ENCODE data around the gene CYP27B1.

Gene CYP27B1

GRCh38 chr12:57745485-57745881 is 21.4 kb downstream of the CYP27B1 start:
- Histone ChIP-seq H3K4me1 (ENCODE audit: control insufficient read depth, insufficient read depth, low read length) (peaks cover 18% of the 10 kb centered on the region), H3K9me3 (ENCODE audit: control insufficient read depth, low read length) (no peaks in the 10 kb centered on the region), H3K9ac (ENCODE audit: low read length) (peak overlapping the region; percentile 98), H3K4me3 (ENCODE audit: low read length) (peak overlapping the region; percentile 98), H3K27me3 (replicated peaks; ENCODE audit: control insufficient read depth, insufficient read depth, low read length) (peaks cover 12% of the 10 kb centered on the region), H3K36me3 (ENCODE audit: control insufficient read depth, insufficient read depth, low read length, severe bottlenecking) (peaks cover 41% of the 10 kb centered on the region)
- no peak for DNase-seq (ENCODE audit: low read depth)

GRCh38 chr12:57744777-57745484 is 21.9 kb downstream of the CYP27B1 start, which contains the start of gene TSPAN31:
Gene TSPAN31, plus strand, starts transcription at chr12:57745039. Its CDS starts 116 bp downstream, at chr12:57745155.
- DNase-seq (ENCODE audit: low read depth) = peak; percentile 99
- Histone ChIP-seq H3K9me3 (ENCODE audit: control insufficient read depth, low read length) (no peaks in the 10 kb centered on the region), H3K36me3 (ENCODE audit: control insufficient read depth, insufficient read depth, low read length, severe bottlenecking) (peaks cover 36% of the 10 kb centered on the region), H3K4me3 (ENCODE audit: low read length) (peak within 1 kb of the TSS; percentile 98), H3K27me3 (replicated peaks; ENCODE audit: control insufficient read depth, insufficient read depth, low read length) (peaks cover 17% of the 10 kb centered on the region), H3K4me1 (ENCODE audit: control insufficient read depth, insufficient read depth, low read length) (peaks cover 17% of the 10 kb centered on the region), H3K9ac (ENCODE audit: low read length) (peak within 1 kb of the TSS; percentile 98)

- H3K36me3 ChIP-seq (ENCODE audit: control insufficient read depth, insufficient read depth, low read length, severe bottlenecking) = peaks cover 33% of the 10 kb centered on the region
- peaks cover 23% of the 10 kb centered on the region for H3K27me3 ChIP-seq (replicated peaks; ENCODE audit: control insufficient read depth, insufficient read depth, low read length)
- peak overlapping the region; percentile 98 for H3K4me3 ChIP-seq (ENCODE audit: low read length)
- H3K9ac ChIP-seq (ENCODE audit: low read length) = peak overlapping the region; percentile 98
- peaks cover 17% of the 10 kb centered on the region for H3K4me1 ChIP-seq (ENCODE audit: control insufficient read depth, insufficient read depth, low read length)
- no peaks in the 10 kb centered on the region for H3K9me3 ChIP-seq (ENCODE audit: control insufficient read depth, low read length)
- peak; percentile 93 for DNase-seq (ENCODE audit: low read depth)
Observed at GRCh38 chr12:57744194-57744776, 22.6 kb downstream of the CYP27B1 start.

- Histone ChIP-seq H3K4me3 (ENCODE audit: low read length) (peak overlapping the region; percentile 98), H3K27me3 (replicated peaks; ENCODE audit: control insufficient read depth, insufficient read depth, low read length) (peaks cover 27% of the 10 kb centered on the region), H3K36me3 (ENCODE audit: control insufficient read depth, insufficient read depth, low read length, severe bottlenecking) (peaks cover 28% of the 10 kb centered on the region), H3K4me1 (ENCODE audit: control insufficient read depth, insufficient read depth, low read length) (peaks cover 17% of the 10 kb centered on the region), H3K9ac (ENCODE audit: low read length) (peak overlapping the region; percentile 98), H3K9me3 (ENCODE audit: control insufficient read depth, low read length) (no peaks in the 10 kb centered on the region)
- DNase-seq (ENCODE audit: low read depth) = no peak
Observed at GRCh38 chr12:57743769-57744168, 23.1 kb downstream of the CYP27B1 start.

GRCh38 chr12:57741844-57742738 is 24.8 kb downstream of the CYP27B1 start:
- Histone ChIP-seq H3K4me3 (ENCODE audit: low read length) (no peak overlapping the region), H3K9ac (ENCODE audit: low read length) (no peak overlapping the region), H3K36me3 (ENCODE audit: control insufficient read depth, insufficient read depth, low read length, severe bottlenecking) (peaks cover 11% of the 10 kb centered on the region), H3K27me3 (replicated peaks; ENCODE audit: control insufficient read depth, insufficient read depth, low read length) (peaks cover 30% of the 10 kb centered on the region), H3K4me1 (ENCODE audit: control insufficient read depth, insufficient read depth, low read length) (peaks cover 17% of the 10 kb centered on the region), H3K9me3 (ENCODE audit: control insufficient read depth, low read length) (no peaks in the 10 kb centered on the region)
- no peak for DNase-seq (ENCODE audit: low read depth)

- Histone ChIP-seq H3K9ac (ENCODE audit: low read length) (no peak overlapping the region), H3K27me3 (replicated peaks; ENCODE audit: control insufficient read depth, insufficient read depth, low read length) (peaks cover 37% of the 10 kb centered on the region), H3K36me3 (ENCODE audit: control insufficient read depth, insufficient read depth, low read length, severe bottlenecking) (peaks cover 4% of the 10 kb centered on the region), H3K4me1 (ENCODE audit: control insufficient read depth, insufficient read depth, low read length) (peaks cover 15% of the 10 kb centered on the region), H3K9me3 (ENCODE audit: control insufficient read depth, low read length) (no peaks in the 10 kb centered on the region), H3K4me3 (ENCODE audit: low read length) (no peak overlapping the region)
- no peak for DNase-seq (ENCODE audit: low read depth)
Observed at GRCh38 chr12:57741413-57741789, 25.5 kb downstream of the CYP27B1 start.

- DNase-seq (ENCODE audit: low read depth) = no peak
- Histone ChIP-seq H3K4me1 (ENCODE audit: control insufficient read depth, insufficient read depth, low read length) (peaks cover 10% of the 10 kb centered on the region), H3K4me3 (ENCODE audit: low read length) (no peak overlapping the region), H3K36me3 (ENCODE audit: control insufficient read depth, insufficient read depth, low read length, severe bottlenecking) (no peaks in the 10 kb centered on the region), H3K27me3 (replicated peaks; ENCODE audit: control insufficient read depth, insufficient read depth, low read length) (peaks cover 43% of the 10 kb centered on the region), H3K9ac (ENCODE audit: low read length) (no peak overlapping the region), H3K9me3 (ENCODE audit: control insufficient read depth, low read length) (no peaks in the 10 kb centered on the region)
Observed at GRCh38 chr12:57740656-57741412, 26.0 kb downstream of the CYP27B1 start.

- no peaks in the 10 kb centered on the region for H3K36me3 ChIP-seq (ENCODE audit: control insufficient read depth, insufficient read depth, low read length, severe bottlenecking)
- H3K9ac ChIP-seq (ENCODE audit: low read length) = no peak overlapping the region
- peaks cover 50% of the 10 kb centered on the region for H3K27me3 ChIP-seq (replicated peaks; ENCODE audit: control insufficient read depth, insufficient read depth, low read length)
- DNase-seq (ENCODE audit: low read depth) = no peak
- H3K4me1 ChIP-seq (ENCODE audit: control insufficient read depth, insufficient read depth, low read length) = peaks cover 6% of the 10 kb centered on the region
- no peaks in the 10 kb centered on the region for H3K9me3 ChIP-seq (ENCODE audit: control insufficient read depth, low read length)
- no peak overlapping the region for H3K4me3 ChIP-seq (ENCODE audit: low read length)
Observed at GRCh38 chr12:57739914-57740538, 26.9 kb downstream of the CYP27B1 start.

GRCh38 chr12:57739387-57739786 is 27.5 kb downstream of the CYP27B1 start:
- H3K4me1 ChIP-seq (ENCODE audit: control insufficient read depth, insufficient read depth, low read length) = peaks cover 6% of the 10 kb centered on the region
- no peak overlapping the region for H3K9ac ChIP-seq (ENCODE audit: low read length)
- H3K27me3 ChIP-seq (replicated peaks; ENCODE audit: control insufficient read depth, insufficient read depth, low read length) = peaks cover 55% of the 10 kb centered on the region
- no peak for DNase-seq (ENCODE audit: low read depth)
- no peaks in the 10 kb centered on the region for H3K36me3 ChIP-seq (ENCODE audit: control insufficient read depth, insufficient read depth, low read length, severe bottlenecking)
- no peak overlapping the region for H3K4me3 ChIP-seq (ENCODE audit: low read length)
- H3K9me3 ChIP-seq (ENCODE audit: control insufficient read depth, low read length) = no peaks in the 10 kb centered on the region

- peaks cover 61% of the 10 kb centered on the region for H3K27me3 ChIP-seq (replicated peaks; ENCODE audit: control insufficient read depth, insufficient read depth, low read length)
- H3K36me3 ChIP-seq (ENCODE audit: control insufficient read depth, insufficient read depth, low read length, severe bottlenecking) = no peaks in the 10 kb centered on the region
- no peak within 1 kb of the TSS for H3K4me3 ChIP-seq (ENCODE audit: low read length)
Observed at GRCh38 chr12:57738661-57739237, 28.1 kb downstream of the CYP27B1 start, which contains the start of gene AGAP2. Gene AGAP2, minus strand, starts transcription at chr12:57738742. Its CDS starts 496 bp downstream, at chr12:57738246.

More at GRCh38 chr12:57738661-57739237, 28.1 kb downstream of the CYP27B1 start, which contains the start of gene AGAP2:
- H3K4me1 ChIP-seq (ENCODE audit: control insufficient read depth, insufficient read depth, low read length) = peaks cover 1% of the 10 kb centered on the region
- no peak for DNase-seq (ENCODE audit: low read depth)
- no peak within 1 kb of the TSS for H3K9ac ChIP-seq (ENCODE audit: low read length)
- no peaks in the 10 kb centered on the region for H3K9me3 ChIP-seq (ENCODE audit: control insufficient read depth, low read length)

All from adipocyte (in vitro differentiated cells).